Psoas muscle (tissue), 8 donors: Measurements from ENCODE around the gene MNAT1. TPM values are rescaled to one million over a fixed set of nuclear protein-coding genes. Genes with fewer than 3 reads are reported as not detected.
"Not testable (repeated sequence)": the region's sequence is repeated elsewhere in the genome, so short reads cannot be mapped to it uniquely, and the experiment has no call there.

Experiments used
- ATAC-seq, 4 donors: fragments of 200-7000 bp; cut with Tn5 transposase; one replicate each; pipeline ENCODE4 v1.9.1; 2020; ENCODE audit warnings: moderate library complexity in 3 of 4, mild to moderate bottlenecking in 2 of 4
- DNase-seq, 2 donors: peaks; one replicate each; pipeline ENCODE4 v3.0.0-alpha.2; 2020
- H3K27ac ChIP-seq: fragments of 200-600 bp; one replicate; pipeline ENCODE4 v1.8.0; 2022
- H3K27me3 ChIP-seq, 3 donors: fragments of 200-600 bp in 1 of 3; one replicate each; pipeline versions ENCODE4 v1.6.1 to v1.8.0; 2013 to 2022; ENCODE audit warnings: low read length in 2 of 3, mild to moderate bottlenecking in 2 of 3, moderate library complexity in 1 of 3; ENCODE audit not compliant: insufficient read depth in 3 of 3
- H3K36me3 ChIP-seq, 2 donors: fragments of 200-600 bp in 1 of 2; one replicate each; pipeline versions ENCODE4 v1.6.1 to v1.8.0; 2013 to 2022; ENCODE audit warnings: low read depth in 1 of 2, mild to moderate bottlenecking in 1 of 2, moderate library complexity in 1 of 2; ENCODE audit not compliant: insufficient read depth in 1 of 2
- H3K4me1 ChIP-seq: fragments of 200-600 bp; one replicate; pipeline ENCODE4 v1.8.0; 2022
- H3K4me3 ChIP-seq: fragments of 200-600 bp; one replicate; pipeline ENCODE4 v1.8.0; 2022; ENCODE audit warnings: mild to moderate bottlenecking
- H3K9me3 ChIP-seq: fragments of 200-600 bp; one replicate; pipeline ENCODE4 v1.8.0; 2022
- WGBS, 3 donors: extraction: QIAGEN DNeasy Blood & Tissue Kit; methylation state at CpG; one replicate each; pipeline versions ENCODE4 v1.1.6 to v1.1.7; 2013; 5-methylcytosine and 5-hydroxymethylcytosine counted together
- intact Hi-C, 2 donors: fragments of 100-400 bp; cut with DNase I; formaldehyde crosslinking; loops; one replicate each; pipeline versions ENCODE4 v1.11.0 to v1.14.2; 2022
- polyA plus RNA-seq, 3 donors: library from polyadenylated mRNA; stranded (reverse); fragments of 200-250 nt; gene quantifications; one replicate each; pipeline ENCODE4 v1.2.3, GENCODE V29; 2013
- total RNA-seq, 4 donors: library from RNA; stranded (reverse); fragmentation: NEBNext Ultra II Directional in 2 of 4; extraction: Animal tissue kit (Norgen Biotek cat#: 25700) in 2 of 4; gene quantifications; one replicate each; pipeline versions ENCODE4 v1.2.1 to v1.2.4, GENCODE V29; 2021 to 2023
- TF ChIP-seq, protein P1 (sequence below): fragments of 200-600 bp; IDR thresholded peaks from one replicate; pipeline ENCODE4 v1.8.0; 2022; ENCODE audit warnings: antibody characterized with exemption
- donor health status: healthy with polysubstance abuse.
- donor health status: DM: no; HTN: no; CAD: no; lungs with moderate emphysema.
- donor health status: Bipolar disorder and iron deficiency.
- donor health status: healthy.
- donor health status: DM: yes; HTN: yes; CAD: no.
- donor health status: DM: no; HTN: no; CAD: no.
- donor health status: DM: no; HTN: no; CAD: no.
- donor health status: DM: yes; HTN: yes; CAD: no.

The MNAT1 gene
- total and polyA plus RNA-seq, 7 donors = 24.0 to 74.3 (median 59.3) TPM

DNA sequence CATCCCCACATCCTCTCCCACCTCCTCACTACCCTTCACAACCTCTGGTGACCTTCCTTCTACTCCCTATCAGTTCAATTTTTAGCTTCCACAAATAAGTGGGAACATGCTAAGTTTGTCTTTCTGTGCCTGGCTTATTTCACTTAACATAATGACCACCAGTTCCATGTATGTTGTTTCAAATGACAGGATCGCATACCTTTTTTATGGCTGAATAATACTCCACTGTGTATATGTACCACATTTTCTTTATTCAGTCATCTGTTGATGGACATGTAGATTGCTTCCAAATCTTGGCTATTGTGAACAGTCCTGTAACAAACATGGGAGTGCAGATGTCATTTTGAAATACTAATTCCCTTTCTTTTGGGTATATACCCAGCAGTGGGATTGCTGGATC is 147.7 kb downstream of the MNAT1 start:
- no peak overlapping the region for H3K4me3 ChIP-seq
- H3K27ac ChIP-seq = no peak overlapping the region
- 99 to 100% (median 100%) methylated on average over 1 of the region's 1 CpG for WGBS, 3 donors
- peaks cover 11% of the 10 kb centered on the region for H3K9me3 ChIP-seq
- H3K36me3 ChIP-seq = peaks cover 0 to 11% of the 10 kb centered on the region in 2 donors
- ATAC-seq (no peak), DNase-seq (no peak)
- no peaks in the 10 kb centered on the region for H3K4me1 ChIP-seq
- intact Hi-C loops = no loop called here
- TF ChIP-seq, protein P1, sequence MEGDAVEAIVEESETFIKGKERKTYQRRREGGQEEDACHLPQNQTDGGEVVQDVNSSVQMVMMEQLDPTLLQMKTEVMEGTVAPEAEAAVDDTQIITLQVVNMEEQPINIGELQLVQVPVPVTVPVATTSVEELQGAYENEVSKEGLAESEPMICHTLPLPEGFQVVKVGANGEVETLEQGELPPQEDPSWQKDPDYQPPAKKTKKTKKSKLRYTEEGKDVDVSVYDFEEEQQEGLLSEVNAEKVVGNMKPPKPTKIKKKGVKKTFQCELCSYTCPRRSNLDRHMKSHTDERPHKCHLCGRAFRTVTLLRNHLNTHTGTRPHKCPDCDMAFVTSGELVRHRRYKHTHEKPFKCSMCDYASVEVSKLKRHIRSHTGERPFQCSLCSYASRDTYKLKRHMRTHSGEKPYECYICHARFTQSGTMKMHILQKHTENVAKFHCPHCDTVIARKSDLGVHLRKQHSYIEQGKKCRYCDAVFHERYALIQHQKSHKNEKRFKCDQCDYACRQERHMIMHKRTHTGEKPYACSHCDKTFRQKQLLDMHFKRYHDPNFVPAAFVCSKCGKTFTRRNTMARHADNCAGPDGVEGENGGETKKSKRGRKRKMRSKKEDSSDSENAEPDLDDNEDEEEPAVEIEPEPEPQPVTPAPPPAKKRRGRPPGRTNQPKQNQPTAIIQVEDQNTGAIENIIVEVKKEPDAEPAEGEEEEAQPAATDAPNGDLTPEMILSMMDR = no peak
- H3K27me3 ChIP-seq = no peaks in the 10 kb centered on the region

GRCh38 chr14:60884134-60884533 is 149.6 kb downstream of the MNAT1 start:
- ATAC-seq = no peak
- TF ChIP-seq, protein P1 = no peak
- intact Hi-C loops = no loop called here
- Histone ChIP-seq H3K27ac (no peak overlapping the region), H3K36me3 (peaks cover 0 to 11% of the 10 kb centered on the region in 2 donors), H3K27me3 (no peaks in the 10 kb centered on the region), H3K4me1 (no peaks in the 10 kb centered on the region), H3K4me3 (no peak overlapping the region), H3K9me3 (peaks cover 11% of the 10 kb centered on the region)
- no peak for DNase-seq

DNA sequence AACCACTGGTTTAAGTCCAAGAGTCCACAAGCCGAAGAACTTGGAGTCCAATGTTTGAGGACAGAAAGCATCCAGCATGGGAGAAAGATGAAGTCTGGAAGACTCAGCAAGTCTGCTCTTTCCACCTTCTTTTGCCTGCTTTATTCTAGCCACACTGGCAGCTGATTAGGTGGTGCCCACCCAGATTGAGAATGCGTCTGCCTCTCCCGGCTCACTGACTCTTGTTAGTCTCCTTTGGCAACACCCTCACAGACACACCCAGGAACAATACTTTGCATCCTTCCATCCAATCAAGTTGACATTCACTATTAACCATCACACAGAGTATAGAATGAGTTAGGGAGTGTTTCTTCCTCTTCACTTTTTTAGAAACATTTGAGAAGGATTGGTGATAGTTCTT is 156.1 kb downstream of the MNAT1 start:
- H3K27ac ChIP-seq, H3K4me1 ChIP-seq, H3K36me3 ChIP-seq, ATAC-seq, H3K27me3 ChIP-seq, H3K4me3 ChIP-seq, DNase-seq, H3K9me3 ChIP-seq, intact Hi-C loops: not testable (repeated sequence)
- WGBS, 3 donors = 91 to 98% (median 97%) methylated on average over 3 of the region's 3 CpGs

DNA sequence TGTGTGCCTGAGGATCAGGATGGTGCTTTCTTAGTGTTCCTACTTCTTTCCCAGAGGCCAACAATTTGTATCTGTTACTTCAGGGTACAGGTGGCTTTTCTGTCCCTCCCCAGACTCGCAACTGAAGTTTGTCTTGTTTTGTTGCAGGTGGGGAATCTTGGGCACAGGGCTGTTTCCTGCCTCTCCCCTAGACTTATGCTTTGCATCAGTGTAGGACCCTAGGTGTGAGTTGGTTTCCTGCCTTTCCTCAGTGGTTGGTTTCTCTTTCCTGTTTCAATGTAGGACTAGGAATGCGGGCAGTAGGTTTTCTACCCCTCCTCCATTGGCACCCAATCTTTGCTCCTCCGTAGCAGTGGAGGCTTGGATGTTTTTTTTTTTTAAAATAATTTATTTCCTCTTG is 159.3 kb downstream of the MNAT1 start:
- intact Hi-C loops = no loop called here
- H3K27ac ChIP-seq = no peak overlapping the region
- no peaks in the 10 kb centered on the region for H3K4me1 ChIP-seq
- ATAC-seq = no peak
- TF ChIP-seq, protein P1 = no peak
- no peak for DNase-seq
- H3K36me3 ChIP-seq = no peaks in the 10 kb centered on the region
- H3K9me3 ChIP-seq = no peaks in the 10 kb centered on the region
- no peaks in the 10 kb centered on the region for H3K27me3 ChIP-seq
- WGBS, 3 donors = 88 to 89% (median 89%) methylated on average over 3 of the region's 3 CpGs
- no peak overlapping the region for H3K4me3 ChIP-seq

- peaks cover 8% of the 10 kb centered on the region for H3K4me1 ChIP-seq
- no peaks in the 10 kb centered on the region for H3K36me3 ChIP-seq
- H3K9me3 ChIP-seq = no peaks in the 10 kb centered on the region
- no peak overlapping the region for H3K4me3 ChIP-seq
- ATAC-seq (no peak), DNase-seq (no peak)
- intact Hi-C loops = no loop called here
- no peak overlapping the region for H3K27ac ChIP-seq
- TF ChIP-seq, protein P1 = no peak
- no peaks in the 10 kb centered on the region for H3K27me3 ChIP-seq
These were observed 169.8 kb downstream of the MNAT1 start for GRCh38 chr14:60904381-60904780.
